H9 (cell line): ENCODE data around the gene CBX8. TPM values are rescaled to one million over a fixed set of nuclear protein-coding genes. Genes with fewer than 3 reads are reported as not detected.

ENCODE experiments used
- DNase-seq: peaks from one replicate; pipeline ENCODE4 v3.0.0-alpha.2; 2017
- H2AFZ ChIP-seq: one replicate; pipeline ENCODE4 v1.6.1; 2013; ENCODE audit warnings: mild to moderate bottlenecking, low read length, control low read depth, moderate library complexity
- H2AK5ac ChIP-seq: 2 replicates; pipeline ENCODE4 v1.6.1; 2013; ENCODE audit warnings: low read length, control low read depth, mixed read lengths; ENCODE audit not compliant: insufficient read length
- H2BK120ac ChIP-seq: one replicate; pipeline ENCODE4 v1.6.1; 2013; ENCODE audit warnings: low read depth, mild to moderate bottlenecking, low read length, control low read depth, inconsistent platforms; ENCODE audit not compliant: poor library complexity, severe bottlenecking
- H2BK12ac ChIP-seq: 2 replicates; pipeline ENCODE4 v1.6.1; 2013; ENCODE audit warnings: low read length, control low read depth, mixed read lengths, low read depth; ENCODE audit not compliant: insufficient read length
- H2BK15ac ChIP-seq: 2 replicates; pipeline ENCODE4 v1.6.1; 2013; ENCODE audit warnings: low read depth, low read length, control low read depth
- H2BK20ac ChIP-seq: one replicate; pipeline ENCODE4 v1.6.1; 2013; ENCODE audit warnings: low read depth, mild to moderate bottlenecking, low read length, control low read depth, inconsistent platforms; ENCODE audit not compliant: poor library complexity, severe bottlenecking
- H2BK5ac ChIP-seq: 2 replicates; pipeline ENCODE4 v1.6.1; 2013; ENCODE audit warnings: low read length, control low read depth, mixed read lengths; ENCODE audit not compliant: insufficient read length
- H3K14ac ChIP-seq: 2 replicates; pipeline ENCODE4 v1.6.1; 2013; ENCODE audit warnings: low read length, control low read depth; ENCODE audit not compliant: insufficient read depth
- H3K18ac ChIP-seq: 2 replicates; pipeline ENCODE4 v1.6.1; 2013; ENCODE audit warnings: low read depth, mild to moderate bottlenecking, mixed read lengths, low read length, control low read depth; ENCODE audit not compliant: insufficient read length
- H3K23ac ChIP-seq: 2 replicates; pipeline ENCODE4 v1.6.1; 2013; ENCODE audit warnings: low read length, control low read depth, mixed read lengths, low read depth; ENCODE audit not compliant: insufficient read length
- H3K23me2 ChIP-seq: 2 replicates; pipeline ENCODE4 v1.6.1; 2013; ENCODE audit warnings: low read depth, mild to moderate bottlenecking, mixed read lengths, low read length, control low read depth; ENCODE audit not compliant: insufficient read length, poor library complexity, severe bottlenecking
- H3K27ac ChIP-seq: 2 replicates; pipeline ENCODE4 v1.5.1; 2013; ENCODE audit warnings: low read length, control low read depth, mixed read lengths, low read depth; ENCODE audit not compliant: insufficient read length
- H3K27me3 ChIP-seq: 2 replicates; pipeline ENCODE4 v1.6.1; 2013; ENCODE audit warnings: low read length, control low read depth, inconsistent platforms; ENCODE audit not compliant: insufficient read depth
- H3K4ac ChIP-seq: 2 replicates; pipeline ENCODE4 v1.6.1; 2013; ENCODE audit warnings: low read depth, mild to moderate bottlenecking, control low read depth, inconsistent platforms, low read length, moderate library complexity
- H3K4me1 ChIP-seq: 2 replicates; pipeline ENCODE4 v1.6.1; 2013; ENCODE audit warnings: low read length, control low read depth, inconsistent platforms; ENCODE audit not compliant: insufficient read depth
- H3K4me2 ChIP-seq: 2 replicates; pipeline ENCODE4 v1.6.1; 2013; ENCODE audit warnings: low read length, control low read depth, mixed read lengths; ENCODE audit not compliant: insufficient read length, insufficient read depth
- H3K56ac ChIP-seq: 2 replicates; pipeline ENCODE4 v1.6.1; 2013; ENCODE audit warnings: low read depth, mild to moderate bottlenecking, mixed read lengths, low read length, control low read depth; ENCODE audit not compliant: insufficient read length
- H3K79me1 ChIP-seq: 2 replicates; pipeline ENCODE4 v1.6.1; 2013; ENCODE audit warnings: low read depth, mild to moderate bottlenecking, moderate library complexity, low read length, control low read depth, inconsistent platforms; ENCODE audit not compliant: insufficient read depth, poor library complexity, severe bottlenecking
- H3K79me2 ChIP-seq: 2 replicates; pipeline ENCODE4 v1.6.1; 2013; ENCODE audit warnings: low read length, control low read depth, inconsistent platforms; ENCODE audit not compliant: insufficient read depth
- H3K9ac ChIP-seq: 2 replicates; pipeline ENCODE4 v1.6.1; 2013; ENCODE audit warnings: low read length, control low read depth, mixed read lengths; ENCODE audit not compliant: insufficient read length; ENCODE audit errors: extremely low read depth
- H3K9me3 ChIP-seq: one replicate; pipeline ENCODE4 v1.6.1; 2013; ENCODE audit warnings: low read depth, low read length, inconsistent platforms; ENCODE audit not compliant: control insufficient read depth
- H3T11ph ChIP-seq: one replicate; pipeline ENCODE4 v1.6.1; 2013; ENCODE audit warnings: mild to moderate bottlenecking, low read length, control low read depth, inconsistent platforms
- H4K20me1 ChIP-seq: one replicate; pipeline ENCODE4 v1.6.1; 2013; ENCODE audit not compliant: control insufficient read depth, insufficient read length, insufficient read depth
- H4K5ac ChIP-seq: 2 replicates; pipeline ENCODE4 v1.6.1; 2013; ENCODE audit warnings: low read depth, mild to moderate bottlenecking, mixed read lengths, low read length, control low read depth; ENCODE audit not compliant: insufficient read length
- H4K8ac ChIP-seq: replicated peaks from 2 replicates; pipeline ENCODE4 v1.6.1; 2013; ENCODE audit warnings: low read length, control low read depth, mixed read lengths, low read depth; ENCODE audit not compliant: insufficient read length
- H4K91ac ChIP-seq: 2 replicates; pipeline ENCODE4 v1.6.1; 2013; ENCODE audit warnings: low read depth, mild to moderate bottlenecking, moderate library complexity, mixed read lengths, low read length, control low read depth; ENCODE audit not compliant: insufficient read length
- H3K27ac Mint-ChIP-seq, 3 experiments: 2 replicates in 2 of 3; 3 replicates in 1 of 3; pipeline ENCODE4 v1.8.0; 2020 to 2021; ENCODE audit warnings: mixed read lengths in 3 of 3, mild to moderate bottlenecking in 1 of 3, moderate library complexity in 1 of 3
- H3K27me3 Mint-ChIP-seq: 2 replicates; pipeline ENCODE4 v1.8.0; 2021; ENCODE audit warnings: low read depth, mild to moderate bottlenecking, moderate library complexity, mixed read lengths
- H3K36me3 Mint-ChIP-seq, 3 experiments: 2 replicates in 2 of 3; 3 replicates in 1 of 3; pipeline ENCODE4 v1.8.0; 2020 to 2021; ENCODE audit warnings: low read depth in 3 of 3, mixed read lengths in 3 of 3; ENCODE audit not compliant: insufficient read depth in 1 of 3
- H3K4me1 Mint-ChIP-seq, 2 experiments: 2 replicates each; pipeline ENCODE4 v1.8.0; 2020; ENCODE audit warnings: mixed read lengths in 2 of 2
- H3K4me3 Mint-ChIP-seq, 2 experiments: 2 replicates in 1 of 2; 3 replicates in 1 of 2; pipeline ENCODE4 v1.8.0; 2020 to 2021; ENCODE audit warnings: mild to moderate bottlenecking in 2 of 2, mixed read lengths in 2 of 2, moderate library complexity in 1 of 2
- H3K9me3 Mint-ChIP-seq, 2 experiments: 2 replicates in 1 of 2; 3 replicates in 1 of 2; pipeline ENCODE4 v1.8.0; 2020; ENCODE audit warnings: mild to moderate bottlenecking in 2 of 2, mixed read lengths in 2 of 2, moderate library complexity in 1 of 2
- CTCF ChIP-seq: fragments of 200-600 bp; sonication (generic); conservative IDR thresholded peaks from 3 replicates; pipeline ENCODE4 v1.8.0; 2021; ENCODE audit warnings: antibody characterized with exemption, mild to moderate bottlenecking
- WGBS: extraction: QIAGEN DNeasy Blood & Tissue Kit; methylation state at CpG from one replicate; pipeline ENCODE4 v1.1.7; 2013; ENCODE audit warnings: missing lambda C conversion rate, low lambda C conversion rate, mixed read lengths; ENCODE audit not compliant: insufficient read length; ENCODE audit errors: extremely low coverage; 5-methylcytosine and 5-hydroxymethylcytosine counted together
- total RNA-seq: library from RNA; stranded (reverse); gene quantifications from 2 replicates; pipeline ENCODE4 v1.2.1, GENCODE V29; 2021

CBX8 gene
- total RNA-seq, 1 experiment from 2014 or later, result 1.2 TPM

- Histone ChIP-seq H3K4me1 (no peaks in the 10 kb centered on the region; the same call in 1 of the 2 replicates), H2AFZ (no peak overlapping the region), H2BK5ac (no peak overlapping the region), H2BK15ac (no peak overlapping the region), H4K8ac (no peak overlapping the region), H3K27ac (no peak overlapping the region), H3K4me2 (peak overlapping the region; percentile 86), H2BK12ac (no peak overlapping the region), H3K56ac (no peak overlapping the region), H3K79me1 (no peaks in the 10 kb centered on the region), H2BK20ac (no peak overlapping the region), H3K79me2 (no peaks in the 10 kb centered on the region), H2BK120ac (no peak overlapping the region), H3K18ac (no peak overlapping the region), H4K91ac (no peak overlapping the region), H2AK5ac (no peak overlapping the region), H3K23me2 (peaks cover 43% of the 10 kb centered on the region), H3K14ac (no peak overlapping the region), H3K4ac (no peak overlapping the region), H3K9me3 (no peaks in the 10 kb centered on the region), H3K27me3 (peaks cover 67% of the 10 kb centered on the region), H3T11ph (no peak overlapping the region), H3K9ac (no peak overlapping the region), H4K20me1 (no peaks in the 10 kb centered on the region), H4K5ac (no peak overlapping the region), H3K23ac (no peak overlapping the region)
- Mint-ChIP-seq H3K27ac (no peak overlapping the region), H3K4me3 (peak overlapping the region; percentile 66 to 85), H3K27me3 (peaks cover 90% of the 10 kb centered on the region), H3K9me3 (peaks cover 2 to 5% of the 10 kb centered on the region in 2 experiments; a peak in 2 of 5 replicates), H3K4me1 (peaks cover 29 to 47% of the 10 kb centered on the region in 2 experiments), H3K36me3 (no peaks in the 10 kb centered on the region; a peak in 1 of 7 replicates)
- DNase-seq, result peak; percentile 87
- TF ChIP-seq CTCF, result no peak
- WGBS, result no CpG with 5 or more reads among the region's 67 CpGs
These were observed 41.8 kb upstream of the CBX8 start for GRCh38 chr17:79838522-79839274.
